NOMO-1 treated with dmso at 0.1 percent for 144 hours (cell line): Measurements from ENCODE around the gene CRB1.

Source experiments
- DNase-seq: peaks from one replicate; lab custom pipeline; 2025; ENCODE audit not compliant: unreplicated experiment; lab: John Stamatoyannopoulos, UW

CRB1 gene

DNA sequence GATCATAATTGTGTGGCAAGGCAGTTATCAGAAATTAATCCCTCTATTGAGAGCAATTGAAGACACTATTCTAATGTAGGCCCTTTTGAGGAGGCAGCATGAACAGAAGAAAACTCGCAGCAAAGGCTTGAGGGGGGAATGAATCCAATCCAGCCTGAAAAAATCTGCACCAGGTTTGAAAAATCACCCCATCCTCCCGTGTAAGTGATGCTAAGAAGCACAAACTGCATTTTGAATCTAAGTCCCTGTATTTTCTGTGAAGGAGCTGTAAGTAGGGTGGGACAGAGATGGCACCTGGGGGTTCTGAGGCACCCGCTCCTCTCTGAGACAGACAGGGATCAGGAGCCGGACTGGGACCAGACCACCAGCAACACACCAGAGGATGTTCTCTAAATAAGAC is at the start of gene CRB1:
Gene CRB1 (plus strand): TSS at position 241 of the 400 bp plus-strand sequence. CDS start 161 bp downstream, outside the sequence.
- DNase-seq: no peak

DNA sequence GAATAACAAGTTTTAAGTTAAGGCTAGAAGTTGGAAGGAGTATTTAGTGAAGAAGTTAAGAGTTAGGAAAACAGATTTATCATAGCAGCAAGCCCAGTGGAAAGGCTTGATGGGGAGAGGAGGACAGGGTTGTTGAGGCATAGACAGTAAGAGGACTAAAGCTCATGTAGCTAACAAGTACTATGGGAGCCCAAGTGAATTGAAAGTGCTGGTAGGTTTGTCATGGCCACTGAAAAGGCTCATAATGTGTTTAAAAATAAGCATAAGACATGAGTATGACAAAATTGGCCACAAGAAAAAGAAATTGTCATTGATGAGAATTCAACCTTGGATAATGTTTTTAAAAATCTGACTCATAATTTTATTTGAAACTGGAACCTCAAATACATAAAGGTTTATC is 49.2 kb upstream of the CRB1 start:
- DNase-seq: no peak

DNA sequence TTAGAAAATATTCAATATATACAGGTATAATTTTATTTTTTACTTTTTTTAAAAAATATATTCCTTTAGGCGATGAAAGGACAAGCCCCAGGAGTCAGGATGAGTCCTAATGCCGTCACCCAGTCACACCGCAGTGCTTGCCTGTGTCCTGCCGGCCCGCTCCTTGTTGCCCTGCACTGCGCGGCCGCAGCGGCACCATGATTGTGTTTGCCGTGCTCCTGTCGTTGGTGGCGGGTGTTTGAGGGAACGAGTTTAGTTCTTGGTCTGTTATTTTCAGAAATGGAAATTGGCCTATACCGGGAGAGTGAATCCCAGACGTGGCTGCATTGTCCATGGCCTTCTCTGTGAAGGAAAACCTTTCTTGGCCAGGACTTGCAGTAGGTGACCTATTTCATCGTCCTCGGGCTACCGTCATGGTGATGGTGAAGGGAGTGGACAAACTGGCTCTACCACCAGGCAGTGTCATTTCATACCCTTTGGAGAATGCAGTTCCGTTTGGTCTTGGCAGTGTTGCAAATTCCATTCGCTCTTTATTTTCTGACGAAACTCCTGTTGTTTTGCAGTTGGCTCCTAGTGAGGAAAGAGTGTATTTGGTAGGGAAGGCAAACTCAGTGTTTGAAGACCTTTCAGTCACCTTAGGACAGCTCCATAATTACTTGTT is 45.9 kb upstream of the CRB1 start:
- DNase-seq: no peak

DNA sequence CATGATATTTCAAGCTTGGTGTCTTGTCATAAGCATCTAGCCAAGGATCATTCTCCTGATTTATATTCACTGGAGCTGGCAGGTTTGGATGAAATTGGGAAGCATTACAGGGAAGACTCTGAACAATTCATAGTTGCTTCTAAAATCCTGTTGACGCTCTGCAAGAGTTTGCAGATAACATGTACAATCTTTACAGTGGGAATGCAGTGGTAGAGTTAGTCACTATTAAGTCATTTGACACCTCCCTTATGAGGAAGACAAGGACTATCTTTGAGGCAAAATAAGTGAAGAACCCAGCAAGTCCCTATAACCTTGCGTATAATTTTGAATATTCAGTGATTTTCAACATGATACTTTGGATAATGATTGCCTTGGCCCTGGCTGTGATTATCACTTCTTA is 45.3 kb upstream of the CRB1 start:
- DNase-seq: no peak

DNA sequence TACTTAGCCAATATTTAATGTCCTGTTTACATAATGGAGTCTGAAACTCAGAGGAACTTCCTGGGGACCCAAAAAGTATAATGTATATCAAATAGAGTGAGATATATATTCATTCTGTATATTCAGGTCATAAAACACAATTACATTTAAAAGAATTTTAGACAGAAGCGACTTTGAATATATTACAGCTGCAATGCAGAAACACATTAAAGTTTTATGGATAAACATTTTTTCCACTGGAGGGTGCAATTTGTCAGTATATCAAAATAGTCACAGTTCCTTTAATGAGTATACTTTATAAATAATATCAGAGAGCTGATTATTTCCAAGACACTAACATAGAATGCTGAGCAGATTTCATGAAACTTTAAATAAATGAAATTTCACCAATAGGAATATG is 43.9 kb upstream of the CRB1 start:
- no peak for DNase-seq

DNA sequence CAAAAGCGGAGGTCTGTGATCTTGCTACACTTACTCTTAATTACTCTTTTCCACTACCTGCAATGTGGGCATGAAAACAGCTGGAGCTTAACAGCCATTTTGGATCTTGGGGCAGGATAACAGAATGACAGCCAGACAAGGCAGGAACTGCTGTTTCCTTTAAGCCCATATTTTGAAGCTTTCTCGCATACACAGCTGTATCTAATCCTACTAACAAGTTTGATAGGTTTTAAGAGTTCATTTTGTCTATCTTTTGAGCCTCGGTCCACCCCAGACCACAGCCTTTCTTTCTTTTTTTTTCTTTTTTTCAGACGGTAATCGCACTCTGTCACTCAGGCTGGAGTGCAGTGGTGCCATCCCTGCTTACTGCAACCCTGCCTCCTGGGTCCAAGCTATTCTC is 42.4 kb upstream of the CRB1 start:
- no peak for DNase-seq

DNA sequence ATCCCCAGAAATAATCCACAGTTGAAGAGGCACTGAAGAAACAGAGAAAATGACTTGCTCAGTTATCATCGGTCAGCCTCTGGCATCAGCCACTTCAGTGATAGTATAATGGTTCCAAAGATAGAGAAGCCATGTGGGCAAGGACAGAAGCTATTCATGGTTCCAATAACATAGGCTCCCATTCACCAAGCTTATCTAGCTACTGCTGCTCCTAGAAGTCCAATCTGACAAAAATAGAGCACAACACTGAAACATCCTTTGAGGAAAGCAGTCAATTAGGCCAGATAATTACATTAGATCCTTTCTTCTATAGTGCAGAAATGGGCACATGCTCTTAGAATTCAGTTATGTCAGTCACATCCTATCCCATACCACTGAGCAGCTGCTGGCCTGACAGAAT is 33.5 kb upstream of the CRB1 start:
- DNase-seq: no peak

DNA sequence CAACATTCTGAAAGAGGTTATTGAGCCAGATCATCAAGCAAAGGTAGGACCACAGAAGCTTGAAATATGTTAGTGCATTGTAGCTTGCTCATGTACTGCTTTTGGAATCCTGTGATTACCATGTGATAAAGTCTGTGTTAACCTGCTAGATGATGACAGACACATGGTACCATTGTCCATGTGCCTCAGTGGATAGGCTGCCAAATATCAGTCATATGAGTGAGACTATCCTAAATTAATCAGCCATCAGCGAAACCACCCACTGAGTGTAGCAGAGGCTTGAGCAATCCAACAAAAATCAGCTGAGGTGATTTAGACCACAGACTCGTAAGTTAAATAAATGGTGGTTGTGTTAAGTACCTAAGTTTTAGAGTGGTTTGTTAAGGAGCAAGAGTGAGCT is 32.7 kb upstream of the CRB1 start:
- no peak for DNase-seq

DNA sequence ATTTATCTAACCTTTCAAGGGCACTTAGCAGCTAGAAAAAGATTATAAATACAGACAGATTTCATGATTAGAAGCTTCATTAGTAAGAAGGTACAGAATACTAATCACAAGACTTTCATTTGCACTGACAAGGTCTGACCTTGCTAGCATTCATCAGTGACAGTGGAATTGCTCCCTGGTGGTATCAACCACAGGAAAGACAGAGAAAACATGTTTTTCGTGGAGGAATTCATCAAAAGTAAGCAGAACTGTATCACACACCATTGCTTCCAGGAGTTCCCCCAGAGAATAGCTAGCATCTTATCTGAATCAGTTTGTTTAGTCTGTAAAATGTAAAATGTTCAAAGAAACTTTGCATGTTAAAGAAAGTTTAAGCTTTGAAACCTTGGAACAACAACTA is 20.6 kb upstream of the CRB1 start:
- DNase-seq: no peak

DNA sequence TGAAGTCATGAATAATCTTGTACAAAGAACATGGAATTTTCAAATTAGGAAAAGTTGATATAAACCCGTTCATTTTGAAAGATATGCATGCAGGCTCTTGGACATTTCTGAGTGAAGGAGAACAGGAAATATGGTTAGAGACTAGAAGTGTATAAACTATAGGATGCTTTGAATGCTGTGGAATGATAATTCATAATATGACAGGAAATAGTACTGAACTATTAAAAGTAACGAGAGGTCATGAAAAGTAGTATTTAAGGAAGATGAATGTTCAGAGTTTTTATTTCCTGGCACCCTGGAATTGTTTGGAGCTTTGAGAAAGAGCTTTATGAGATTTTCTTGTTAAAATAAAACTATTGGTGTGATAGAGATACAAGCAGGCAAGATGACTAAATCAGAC is 18.7 kb upstream of the CRB1 start:
- no peak for DNase-seq

DNA sequence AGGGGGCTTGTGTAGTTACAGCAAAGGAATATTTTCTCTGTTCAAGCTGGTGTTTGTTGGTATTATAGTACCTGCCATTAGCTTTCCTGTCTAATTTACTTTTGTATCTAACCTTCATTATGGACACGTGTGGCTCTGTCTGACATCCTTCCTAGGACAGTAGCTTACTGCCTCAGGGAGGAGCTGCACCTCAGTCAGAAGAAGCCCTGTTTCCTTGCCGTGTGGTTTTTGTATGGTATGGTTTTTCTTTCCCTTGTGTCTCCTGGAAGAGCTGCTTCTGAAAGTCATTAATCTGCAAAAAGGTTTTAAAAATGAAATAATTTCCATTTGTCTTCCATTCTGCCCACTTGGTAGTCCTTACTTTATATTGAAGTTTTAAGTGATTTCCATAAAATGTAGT is 17.4 kb upstream of the CRB1 start:
- DNase-seq: no peak

DNA sequence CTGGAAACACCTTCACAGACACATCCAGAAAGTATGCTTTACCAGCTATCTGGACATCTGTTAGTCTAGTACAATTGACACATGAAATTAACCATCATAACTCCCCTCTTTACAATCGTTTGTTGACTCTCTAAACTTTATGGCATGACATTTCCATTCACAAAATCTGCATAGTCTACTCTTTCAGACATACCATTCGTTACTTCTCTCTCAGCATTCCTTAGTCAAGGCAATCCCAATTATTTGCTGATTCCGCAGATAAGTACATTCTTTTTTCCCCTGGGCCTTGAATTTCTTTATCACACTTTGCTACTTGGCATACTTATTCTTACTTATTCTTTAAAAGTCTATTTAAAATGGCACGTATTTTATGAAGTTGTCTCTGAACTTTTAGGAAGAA is 15.1 kb upstream of the CRB1 start:
- DNase-seq: no peak

DNA sequence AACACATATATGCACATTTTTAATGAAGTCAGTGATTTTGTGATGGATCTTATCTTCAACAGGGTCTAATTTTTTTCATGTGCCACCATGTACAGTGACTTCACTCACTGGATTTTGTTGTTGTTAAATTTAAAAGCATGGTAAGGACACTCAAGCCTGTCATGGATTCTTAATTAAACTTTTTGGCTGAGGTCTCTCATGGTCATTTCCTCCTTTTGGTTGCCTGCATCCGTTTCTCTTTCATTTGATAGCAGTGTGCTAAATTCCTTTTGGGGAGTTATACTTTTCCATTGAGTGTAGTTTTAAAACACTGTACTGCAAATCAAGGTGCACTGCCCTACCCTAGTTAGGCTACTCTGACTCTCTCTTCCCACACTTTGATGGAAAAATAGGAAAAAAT is 13.2 kb upstream of the CRB1 start:
- DNase-seq: no peak

DNA sequence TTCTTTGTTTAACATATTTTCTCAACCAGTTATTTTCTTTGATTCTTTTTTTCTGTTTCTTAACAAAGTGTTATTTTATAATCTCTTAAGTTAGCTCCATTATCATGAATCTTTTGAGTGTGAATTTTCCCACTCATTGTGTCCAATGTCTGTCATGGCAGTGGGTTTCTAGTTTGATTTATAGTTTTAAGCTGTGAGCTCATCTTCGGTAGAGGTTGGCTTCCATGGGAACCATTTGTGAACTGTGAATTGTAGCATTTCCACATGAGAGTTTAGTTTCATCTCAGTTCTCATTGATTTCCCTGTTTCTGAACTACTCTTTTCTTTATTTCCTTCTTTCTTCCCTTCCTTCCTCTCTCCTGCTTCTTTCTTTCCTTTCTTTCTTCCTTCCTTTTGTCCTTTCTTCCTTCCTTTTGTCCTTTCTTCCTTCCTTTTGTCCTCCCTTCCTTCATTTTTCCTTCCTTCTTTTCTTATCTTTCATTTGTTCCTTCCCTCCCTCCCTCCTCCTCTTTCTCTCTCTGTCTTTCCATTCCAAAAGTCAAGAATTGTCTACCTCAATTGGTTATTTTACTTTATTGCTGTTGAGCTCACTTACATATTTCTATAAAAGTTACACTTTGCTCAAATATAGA is 3.0 kb upstream of the CRB1 start:
- DNase-seq: no peak

DNA sequence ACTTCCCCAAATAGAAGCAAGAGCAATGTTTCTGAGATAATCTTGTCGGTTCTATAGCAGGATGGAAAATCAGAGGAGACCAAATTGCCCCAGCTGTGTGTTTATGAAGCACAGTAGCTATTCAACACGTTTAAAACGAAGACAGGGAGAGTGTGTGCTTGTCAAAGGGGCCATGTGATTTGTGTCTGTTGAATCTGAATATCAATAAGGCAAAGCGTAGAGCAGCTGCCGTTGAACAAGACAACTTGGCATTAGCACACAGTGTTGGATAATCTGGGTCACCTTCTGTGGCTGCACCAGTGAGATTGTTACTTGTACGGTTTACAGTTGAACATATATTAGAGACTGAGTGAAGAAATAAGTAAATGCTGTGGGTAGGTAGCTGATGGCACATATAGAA is 1.0 kb downstream of the CRB1 start:
- no peak for DNase-seq

DNA sequence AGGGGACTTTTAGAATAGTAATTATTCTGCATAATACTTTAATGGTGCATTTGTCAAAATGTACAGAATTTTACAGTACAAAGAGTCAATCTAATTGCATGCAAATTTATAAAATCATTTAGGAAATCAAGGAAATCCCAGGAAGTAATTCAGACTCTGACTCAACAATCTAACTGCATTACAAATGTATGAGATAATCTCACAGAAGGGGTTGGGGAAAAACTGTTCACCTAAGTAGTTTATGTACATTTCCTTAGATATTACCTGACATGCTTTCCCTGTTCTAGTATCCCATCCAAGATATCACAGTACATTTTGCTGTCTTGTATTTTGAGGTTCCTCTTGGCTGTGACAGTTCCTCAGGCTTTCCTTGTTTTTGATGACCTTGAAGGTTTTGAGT is 4.7 kb downstream of the CRB1 start:
- no peak for DNase-seq

DNA sequence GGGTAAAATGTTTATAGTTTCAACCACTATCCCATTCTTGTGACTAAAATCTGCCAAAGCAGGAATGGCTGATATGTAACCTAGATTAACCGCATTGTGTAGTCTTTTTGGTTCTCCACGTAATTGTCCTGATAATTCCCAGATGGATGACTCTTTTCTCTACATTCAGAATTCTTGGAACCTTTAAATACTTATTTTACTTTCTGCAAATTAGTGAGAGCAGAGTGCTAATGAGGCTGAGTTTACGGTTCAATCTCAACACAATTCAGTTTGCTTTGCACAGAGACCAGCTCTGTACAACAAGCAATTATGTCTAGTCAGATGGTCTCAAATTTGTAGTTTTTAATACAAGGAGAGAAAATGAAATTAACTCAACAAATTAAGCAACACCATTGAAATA is 9.1 kb downstream of the CRB1 start:
- no peak for DNase-seq

DNA sequence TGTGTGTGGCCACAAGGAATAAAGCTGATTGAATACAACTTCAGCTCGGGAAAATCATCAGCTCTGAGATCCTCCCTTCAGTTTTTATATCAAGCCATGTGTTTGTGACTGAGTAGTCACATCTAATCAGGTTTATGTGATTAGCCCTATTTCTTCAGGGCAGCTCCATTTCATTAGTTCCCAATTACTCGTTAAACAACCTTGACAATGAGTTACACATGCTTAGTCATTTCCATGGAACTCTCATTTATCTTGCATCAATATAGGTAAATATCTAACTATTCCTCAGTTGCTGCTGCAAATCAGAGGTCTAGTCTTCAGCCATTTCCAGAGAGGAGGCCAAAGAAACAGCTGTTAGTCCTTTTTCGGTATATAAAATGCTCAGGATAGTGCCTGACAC is 16.3 kb downstream of the CRB1 start:
- no peak for DNase-seq

DNA sequence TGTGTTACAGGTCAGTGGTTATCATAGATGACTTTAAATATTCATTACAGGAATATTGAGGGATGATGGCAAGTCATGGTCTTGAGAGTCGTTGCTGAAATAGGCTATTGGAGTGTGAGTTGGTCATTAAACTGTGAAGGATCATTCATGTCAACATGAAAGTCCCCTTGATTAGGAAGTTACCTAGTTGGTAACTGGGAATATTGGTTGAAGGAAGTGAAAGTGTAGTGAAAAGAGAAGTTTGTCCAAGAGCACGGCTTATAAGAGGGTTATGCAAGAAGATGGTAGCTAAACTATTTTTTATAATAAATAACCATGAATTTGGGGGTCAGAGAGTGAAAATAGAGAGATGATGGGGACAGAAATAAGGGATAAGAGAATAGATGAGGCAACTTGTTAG is 16.9 kb downstream of the CRB1 start:
- peak; percentile 2 for DNase-seq

DNA sequence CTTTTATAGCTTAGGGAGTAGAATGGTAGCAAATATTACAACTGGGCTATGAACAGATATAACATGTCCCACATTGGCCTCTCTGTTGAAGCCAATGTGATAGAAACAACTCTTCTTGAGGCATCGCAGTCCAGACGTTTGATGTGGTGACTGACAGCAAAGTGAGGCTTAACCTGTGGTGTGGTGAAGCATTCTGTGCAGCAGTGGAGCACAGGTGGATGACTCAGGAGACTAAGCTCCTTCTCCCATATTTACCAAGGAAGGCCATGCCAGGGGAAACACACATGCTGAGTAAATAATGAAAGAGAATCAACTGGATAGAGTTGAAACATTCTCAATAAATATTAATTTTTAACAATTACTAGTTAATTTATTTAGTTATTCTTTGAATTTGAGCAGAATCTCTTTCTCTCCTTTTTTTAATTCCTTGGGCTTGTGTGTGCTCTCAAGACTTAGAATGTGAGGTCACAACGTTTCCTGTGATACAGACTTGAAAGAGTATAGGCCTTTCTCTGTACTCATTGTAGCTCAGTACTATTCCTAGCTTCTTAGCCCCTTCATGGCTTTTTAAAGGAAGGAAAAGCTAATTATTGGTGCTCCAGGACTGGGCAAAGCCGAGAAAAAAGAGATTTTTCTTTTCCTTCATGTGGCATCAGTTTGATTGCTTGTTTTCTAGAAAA is 17.6 kb downstream of the CRB1 start:
- DNase-seq: no peak

DNA sequence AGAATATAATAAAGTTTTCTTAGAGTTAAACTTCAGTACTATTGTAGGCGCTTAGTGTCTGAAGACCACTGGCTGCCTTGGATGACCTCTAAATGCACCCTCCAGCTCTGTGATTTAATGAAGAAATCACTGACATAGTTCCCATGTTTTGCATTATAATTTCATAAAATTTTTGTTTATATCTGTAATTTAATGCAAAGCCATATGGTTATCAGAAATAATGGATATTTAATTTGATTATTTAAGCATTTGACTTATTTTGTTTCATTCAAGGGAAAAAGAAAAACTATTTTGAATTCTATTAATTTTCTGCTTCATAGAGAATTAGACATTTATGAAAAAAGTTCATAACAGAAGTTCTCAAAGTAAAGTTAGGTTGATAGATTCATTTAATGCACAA is 18.6 kb downstream of the CRB1 start:
- no peak for DNase-seq

DNA sequence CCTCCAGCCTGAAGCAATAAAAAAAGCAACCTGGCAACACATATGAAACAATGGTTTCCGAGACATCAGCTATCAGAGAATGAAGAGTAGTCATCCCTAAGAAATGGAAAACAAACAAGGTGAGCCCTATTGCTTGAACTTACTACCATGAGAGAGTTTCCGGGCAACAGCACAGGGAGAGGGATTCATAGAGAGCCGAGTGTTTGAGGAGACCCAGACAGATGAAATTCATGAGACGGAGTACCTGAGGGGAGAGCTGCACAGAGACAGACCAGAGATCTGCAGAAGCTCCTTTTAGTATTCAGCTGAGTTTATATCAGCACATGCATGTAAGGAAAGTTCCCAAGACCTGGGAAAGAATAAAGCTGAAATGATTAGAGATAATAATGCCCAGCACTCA is 19.8 kb downstream of the CRB1 start:
- DNase-seq: no peak

DNA sequence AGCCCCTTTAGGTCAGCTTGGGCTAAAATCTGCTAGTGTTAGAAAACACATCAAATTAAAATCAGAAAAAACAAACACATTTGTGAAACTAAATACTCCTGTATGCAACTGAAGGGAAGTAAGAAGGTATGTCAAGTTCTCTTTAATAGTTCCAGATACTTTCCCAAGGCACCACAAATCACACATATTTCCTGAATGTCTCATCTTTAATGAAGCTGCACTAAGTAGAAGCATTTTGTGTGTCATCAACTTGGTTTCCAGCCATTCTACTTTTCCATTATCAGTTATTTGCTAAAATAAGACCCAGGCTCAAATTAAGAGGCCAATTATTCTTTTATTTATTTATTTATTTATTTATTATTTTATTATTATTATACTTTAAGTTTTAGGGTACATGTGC is 34.7 kb downstream of the CRB1 start:
- no peak for DNase-seq
